ENCODE results near the gene FOXL3.

DNA sequence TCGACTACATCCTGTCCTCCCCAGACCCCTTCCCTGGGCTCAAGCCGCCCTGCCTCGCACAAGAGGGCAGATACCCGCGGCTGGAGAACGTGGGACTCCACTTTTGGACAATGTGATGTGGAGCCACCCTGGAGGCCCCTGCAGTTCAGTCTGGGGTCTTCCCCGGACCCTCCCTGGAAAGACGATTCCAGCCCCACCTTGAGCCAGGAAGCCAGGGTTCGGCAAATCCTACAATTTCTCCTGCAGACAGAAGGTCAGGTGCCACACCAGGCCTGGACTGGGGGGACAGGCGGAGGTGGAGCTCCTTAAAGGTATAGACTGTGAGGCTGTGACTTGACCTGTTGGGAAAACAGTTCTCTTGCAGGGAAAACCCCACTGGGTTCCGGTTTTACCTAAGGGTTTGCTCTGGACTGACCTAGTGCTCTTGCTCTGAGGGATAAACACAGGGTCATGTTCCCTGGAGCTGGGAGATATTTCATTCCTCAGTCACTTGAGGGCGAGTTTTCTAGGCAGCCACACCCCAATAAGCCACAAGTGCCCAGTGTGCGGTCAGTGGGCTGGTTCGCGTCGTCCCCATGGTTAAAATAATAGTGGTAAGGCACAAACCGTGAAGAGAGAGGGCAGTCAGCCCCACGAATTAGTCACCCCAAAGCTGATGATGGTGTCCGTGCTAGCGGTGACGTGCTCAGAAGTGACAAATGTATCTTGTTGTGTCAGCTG lies 1.6 kb downstream of the FOXL3 start:
- no peak for TF ChIP-seq SALL2 (tag by site-specific recombination; IDR thresholded peaks at IDR 0.05; ENCODE audit: borderline replicate concordance)
- TF ChIP-seq, protein P1, sequence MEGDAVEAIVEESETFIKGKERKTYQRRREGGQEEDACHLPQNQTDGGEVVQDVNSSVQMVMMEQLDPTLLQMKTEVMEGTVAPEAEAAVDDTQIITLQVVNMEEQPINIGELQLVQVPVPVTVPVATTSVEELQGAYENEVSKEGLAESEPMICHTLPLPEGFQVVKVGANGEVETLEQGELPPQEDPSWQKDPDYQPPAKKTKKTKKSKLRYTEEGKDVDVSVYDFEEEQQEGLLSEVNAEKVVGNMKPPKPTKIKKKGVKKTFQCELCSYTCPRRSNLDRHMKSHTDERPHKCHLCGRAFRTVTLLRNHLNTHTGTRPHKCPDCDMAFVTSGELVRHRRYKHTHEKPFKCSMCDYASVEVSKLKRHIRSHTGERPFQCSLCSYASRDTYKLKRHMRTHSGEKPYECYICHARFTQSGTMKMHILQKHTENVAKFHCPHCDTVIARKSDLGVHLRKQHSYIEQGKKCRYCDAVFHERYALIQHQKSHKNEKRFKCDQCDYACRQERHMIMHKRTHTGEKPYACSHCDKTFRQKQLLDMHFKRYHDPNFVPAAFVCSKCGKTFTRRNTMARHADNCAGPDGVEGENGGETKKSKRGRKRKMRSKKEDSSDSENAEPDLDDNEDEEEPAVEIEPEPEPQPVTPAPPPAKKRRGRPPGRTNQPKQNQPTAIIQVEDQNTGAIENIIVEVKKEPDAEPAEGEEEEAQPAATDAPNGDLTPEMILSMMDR (tag by site-specific recombination; IDR thresholded peaks at IDR 0.05): no peak
- TF ChIP-seq, protein P2, sequence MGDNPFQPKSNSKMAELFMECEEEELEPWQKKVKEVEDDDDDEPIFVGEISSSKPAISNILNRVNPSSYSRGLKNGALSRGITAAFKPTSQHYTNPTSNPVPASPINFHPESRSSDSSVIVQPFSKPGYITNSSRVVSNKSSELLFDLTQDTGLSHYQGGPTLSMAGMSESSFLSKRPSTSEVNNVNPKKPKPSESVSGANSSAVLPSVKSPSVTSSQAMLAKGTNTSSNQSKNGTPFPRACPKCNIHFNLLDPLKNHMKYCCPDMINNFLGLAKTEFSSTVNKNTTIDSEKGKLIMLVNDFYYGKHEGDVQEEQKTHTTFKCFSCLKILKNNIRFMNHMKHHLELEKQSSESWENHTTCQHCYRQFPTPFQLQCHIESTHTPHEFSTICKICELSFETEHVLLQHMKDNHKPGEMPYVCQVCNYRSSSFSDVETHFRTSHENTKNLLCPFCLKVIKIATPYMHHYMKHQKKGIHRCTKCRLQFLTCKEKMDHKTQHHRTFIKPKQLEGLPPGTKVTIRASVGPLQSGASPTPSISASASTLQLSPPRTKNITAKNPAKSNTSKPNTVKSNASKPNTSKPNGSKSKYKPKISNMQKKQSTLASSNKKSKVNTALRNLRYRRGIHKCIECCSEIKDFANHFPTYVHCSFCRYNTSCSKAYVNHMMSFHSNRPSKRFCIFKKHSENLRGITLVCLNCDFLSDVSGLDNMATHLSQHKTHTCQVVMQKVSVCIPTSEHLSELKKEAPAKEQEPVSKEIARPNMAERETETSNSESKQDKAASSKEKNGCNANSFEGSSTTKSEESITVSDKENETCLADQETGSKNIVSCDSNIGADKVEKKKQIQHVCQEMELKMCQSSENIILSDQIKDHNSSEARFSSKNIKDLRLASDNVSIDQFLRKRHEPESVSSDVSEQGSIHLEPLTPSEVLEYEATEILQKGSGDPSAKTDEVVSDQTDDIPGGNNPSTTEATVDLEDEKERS (tag by site-specific recombination; IDR thresholded peaks at IDR 0.05): no peak
- no peak for TF ChIP-seq ZNF140 (tag by site-specific recombination; IDR thresholded peaks at IDR 0.05)
- no peak for TF ChIP-seq ZNF530 (tag by site-specific recombination; IDR thresholded peaks at IDR 0.05; ENCODE audit: low read depth)
- no peak for TF ChIP-seq ZNF791 (tag by site-specific recombination; IDR thresholded peaks at IDR 0.05)
